LNCaP clone FGC (cell line): ENCODE data around the gene USP21.

Experiments
- DNase-seq: peaks from one replicate; pipeline ENCODE4 v3.0.0-alpha.2; 2011; ENCODE audit warnings: low read depth
- H3K4me3 ChIP-seq: 2 replicates; pipeline ENCODE4 v1.5.1; 2011; ENCODE audit warnings: mild to moderate bottlenecking, low read depth, low read length, control low read depth
- TF ChIP-seq, protein P1 (sequence below): IDR thresholded peaks from 2 replicates; pipeline ENCODE4 v1.5.1; 2012; ENCODE audit warnings: mild to moderate bottlenecking; ENCODE audit not compliant: control insufficient read depth, insufficient read depth; ENCODE audit errors: extremely low read depth

Gene USP21

DNA sequence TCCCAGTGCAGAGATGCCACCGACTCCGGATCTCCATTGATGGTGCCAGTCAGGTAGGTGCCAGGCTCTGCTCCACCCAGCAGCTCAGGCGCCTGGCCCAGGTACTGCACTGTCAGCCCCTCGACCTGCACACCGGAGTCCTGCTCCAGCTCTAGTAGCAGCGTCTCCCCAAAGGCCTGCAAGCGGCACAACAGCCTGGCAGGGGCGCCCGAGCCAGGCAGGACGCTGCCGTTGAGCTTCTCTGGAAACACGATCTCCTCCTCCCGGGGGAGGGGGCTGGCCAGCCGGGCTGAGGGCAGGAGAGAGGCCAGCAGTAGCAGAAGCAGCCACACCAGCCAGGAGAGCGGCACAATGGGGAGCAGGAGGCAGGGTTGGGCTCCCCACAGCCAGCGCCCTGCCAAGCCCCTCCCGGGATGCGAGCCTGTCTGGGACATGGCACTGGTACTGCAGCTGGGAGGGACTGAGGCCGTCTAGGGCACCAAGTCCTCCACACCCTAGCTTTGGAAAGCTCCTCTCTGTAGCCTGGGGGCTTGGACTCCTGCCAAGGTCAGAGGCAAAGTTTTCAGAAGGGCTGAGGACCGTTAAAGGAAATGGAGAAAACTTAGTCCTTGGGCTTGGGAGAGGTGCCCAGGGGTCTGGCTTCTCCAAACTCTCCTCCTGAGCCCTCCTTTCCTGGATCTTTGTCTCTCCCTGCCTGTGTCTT is 39.0 kb downstream of the USP21 start:
- DNase-seq, result no peak
- TF ChIP-seq, protein P1, sequence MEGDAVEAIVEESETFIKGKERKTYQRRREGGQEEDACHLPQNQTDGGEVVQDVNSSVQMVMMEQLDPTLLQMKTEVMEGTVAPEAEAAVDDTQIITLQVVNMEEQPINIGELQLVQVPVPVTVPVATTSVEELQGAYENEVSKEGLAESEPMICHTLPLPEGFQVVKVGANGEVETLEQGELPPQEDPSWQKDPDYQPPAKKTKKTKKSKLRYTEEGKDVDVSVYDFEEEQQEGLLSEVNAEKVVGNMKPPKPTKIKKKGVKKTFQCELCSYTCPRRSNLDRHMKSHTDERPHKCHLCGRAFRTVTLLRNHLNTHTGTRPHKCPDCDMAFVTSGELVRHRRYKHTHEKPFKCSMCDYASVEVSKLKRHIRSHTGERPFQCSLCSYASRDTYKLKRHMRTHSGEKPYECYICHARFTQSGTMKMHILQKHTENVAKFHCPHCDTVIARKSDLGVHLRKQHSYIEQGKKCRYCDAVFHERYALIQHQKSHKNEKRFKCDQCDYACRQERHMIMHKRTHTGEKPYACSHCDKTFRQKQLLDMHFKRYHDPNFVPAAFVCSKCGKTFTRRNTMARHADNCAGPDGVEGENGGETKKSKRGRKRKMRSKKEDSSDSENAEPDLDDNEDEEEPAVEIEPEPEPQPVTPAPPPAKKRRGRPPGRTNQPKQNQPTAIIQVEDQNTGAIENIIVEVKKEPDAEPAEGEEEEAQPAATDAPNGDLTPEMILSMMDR, result no peak
- H3K4me3 ChIP-seq, result no peak overlapping the region

- TF ChIP-seq, protein P1, result no peak
- H3K4me3 ChIP-seq, result no peak within 1 kb of the TSS
- no peak for DNase-seq
These were observed 39.7 kb downstream of the USP21 start, which contains the start of gene ADAMTS4 for GRCh38 chr1:161198897-161199431. TSS of gene ADAMTS4 (minus strand) at chr1:161199054. CDS start at chr1:161198627, 427 bp downstream.

GRCh38 chr1:161199506-161200139 is 40.3 kb downstream of the USP21 start:
- no peak for DNase-seq

DNA sequence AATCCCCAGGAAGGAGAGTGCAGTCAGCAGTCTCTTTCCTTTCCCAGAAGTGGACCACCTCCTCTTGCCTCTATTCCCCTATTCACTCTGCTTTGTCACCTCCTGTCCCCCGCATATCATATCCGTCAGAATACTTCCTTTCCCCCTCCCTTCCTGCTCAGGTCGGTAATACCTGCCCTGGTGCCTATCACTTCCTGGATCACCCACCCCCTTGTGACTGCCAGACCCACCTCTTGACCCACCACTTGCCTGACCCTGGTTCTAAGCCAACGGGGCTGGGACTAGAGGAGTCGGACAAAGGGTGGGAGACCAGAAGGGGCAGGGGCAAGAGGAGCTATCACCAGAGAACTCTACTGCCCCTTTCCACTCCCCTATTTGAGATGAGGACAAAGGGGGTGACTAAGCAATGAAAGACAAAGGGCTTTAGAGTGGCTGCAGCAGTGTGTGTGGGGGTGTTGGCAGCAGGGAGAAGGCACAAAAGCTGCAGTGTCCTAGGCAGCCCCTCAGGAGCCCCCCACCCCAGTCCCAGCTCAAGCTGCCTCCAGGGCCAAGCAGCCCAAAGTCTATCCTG is 41.2 kb downstream of the USP21 start:
- TF ChIP-seq, protein P1, result no peak
- no peak overlapping the region for H3K4me3 ChIP-seq
- DNase-seq, result no peak

More at GRCh38 chr1:161199506-161200139, 40.3 kb downstream of the USP21 start:
- TF ChIP-seq, protein P1, result no peak
- no peak overlapping the region for H3K4me3 ChIP-seq

GRCh38 chr1:161200992-161201835 is 41.9 kb downstream of the USP21 start:
- peak overlapping the region; percentile 86 for H3K4me3 ChIP-seq
- no peak for DNase-seq
- TF ChIP-seq, protein P1, result no peak
